HG03045 (cell line): ENCODE data around the gene CEP70.
"Not testable (repeated sequence)": the region's sequence is repeated elsewhere in the genome, so short reads cannot be mapped to it uniquely, and the experiment has no call there.

Experiments
- ATAC-seq: cut with Tn5 transposase; IDR thresholded peaks from one replicate; pipeline ENCODE4 v1.9.1; 2021; ENCODE audit warnings: mild to moderate bottlenecking, moderate library complexity; ENCODE audit not compliant: unreplicated experiment

Gene CEP70

DNA sequence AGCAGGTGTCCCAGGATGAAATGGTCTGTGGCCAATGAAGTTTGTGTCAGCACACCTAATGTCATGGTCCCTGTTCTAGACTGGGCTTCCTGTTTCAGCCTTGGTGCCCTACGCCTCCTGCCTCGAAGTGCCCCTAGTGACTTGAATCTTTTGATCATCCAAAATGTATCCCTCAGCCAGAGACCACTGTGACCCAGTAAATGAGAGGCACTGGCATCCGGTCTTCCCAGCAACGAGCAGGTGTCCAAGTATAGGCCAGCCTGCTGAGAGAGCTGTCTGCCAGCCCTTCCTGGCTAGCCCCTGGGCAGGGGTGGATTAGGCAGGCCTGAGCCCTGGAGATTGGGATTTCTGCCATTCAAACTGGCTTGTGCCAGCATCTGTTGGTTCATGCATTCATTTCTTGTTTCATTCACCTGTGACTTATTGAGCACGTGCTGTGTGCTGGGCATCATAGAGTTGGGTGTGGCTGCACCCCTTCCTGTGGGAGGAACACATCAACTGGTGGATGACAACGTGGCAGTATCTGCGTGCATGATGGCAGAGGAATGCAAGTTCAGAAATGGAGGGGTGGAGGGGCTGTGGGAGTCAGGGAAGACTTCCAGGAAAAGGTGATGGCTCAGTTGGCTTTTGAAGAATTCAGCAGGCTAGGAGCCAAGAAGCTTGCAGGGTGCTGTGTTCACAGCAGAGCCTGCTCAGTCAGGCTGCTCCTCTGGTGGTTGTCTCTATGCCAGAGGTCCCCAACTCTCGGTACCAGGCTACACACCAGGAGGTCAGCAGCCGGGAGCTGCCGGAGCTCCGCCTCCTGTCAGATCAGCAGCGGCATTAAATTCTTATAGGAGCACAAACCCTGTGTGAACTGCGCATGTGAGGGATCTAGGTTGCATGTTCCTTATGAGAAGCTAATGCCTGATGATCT is 138.0 kb downstream of the CEP70 start:
- no peak for ATAC-seq

- ATAC-seq, result not testable (repeated sequence)
Measured at GRCh38 chr3:138453940-138454339, 140.1 kb downstream of the CEP70 start.

DNA sequence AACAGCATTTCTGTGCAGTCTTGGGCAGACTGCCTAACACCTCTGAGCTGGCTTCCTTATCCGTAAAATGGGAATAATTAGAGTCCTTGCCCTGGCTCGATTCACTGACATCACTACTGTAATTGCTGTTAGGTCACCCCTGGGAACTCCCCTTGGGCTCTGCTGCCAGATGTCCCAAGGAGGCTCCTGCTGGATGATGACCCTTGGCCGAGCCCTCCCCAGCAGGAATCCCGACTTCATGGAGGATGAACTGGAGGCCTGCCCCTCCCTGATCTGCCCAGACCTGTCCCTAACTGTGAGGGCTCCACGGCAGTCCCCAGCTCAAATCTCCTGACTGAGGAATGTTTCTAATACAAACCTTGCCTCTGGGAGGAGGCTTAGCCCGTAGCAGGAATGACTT is 141.6 kb downstream of the CEP70 start:
- no peak for ATAC-seq

- ATAC-seq, result no peak
Measured at GRCh38 chr3:138451595-138452162, 142.4 kb downstream of the CEP70 start.

GRCh38 chr3:138450704-138451424 is 143.2 kb downstream of the CEP70 start:
- no peak for ATAC-seq

DNA sequence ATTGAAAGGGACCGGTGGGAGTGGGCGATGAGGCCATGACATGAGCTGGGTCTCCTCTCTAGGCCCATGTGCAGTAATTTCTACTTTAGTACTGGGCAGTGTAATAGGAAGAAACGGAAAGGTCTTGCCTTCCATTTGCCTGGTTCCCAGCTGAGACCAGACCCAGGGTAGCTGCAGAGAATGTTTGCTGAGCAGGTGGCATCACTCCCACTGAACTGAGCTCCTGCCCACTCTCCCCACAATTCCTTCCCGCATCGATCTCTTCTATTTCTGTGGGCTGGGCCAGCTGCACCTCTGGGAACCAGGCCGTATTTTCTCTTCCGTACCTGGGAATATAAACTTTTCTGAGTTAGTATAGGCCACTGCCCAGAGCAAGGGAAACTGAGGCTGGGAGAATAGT is 143.9 kb downstream of the CEP70 start:
- no peak for ATAC-seq

- ATAC-seq, result no peak
Measured at GRCh38 chr3:138449490-138449889, 144.6 kb downstream of the CEP70 start.

DNA sequence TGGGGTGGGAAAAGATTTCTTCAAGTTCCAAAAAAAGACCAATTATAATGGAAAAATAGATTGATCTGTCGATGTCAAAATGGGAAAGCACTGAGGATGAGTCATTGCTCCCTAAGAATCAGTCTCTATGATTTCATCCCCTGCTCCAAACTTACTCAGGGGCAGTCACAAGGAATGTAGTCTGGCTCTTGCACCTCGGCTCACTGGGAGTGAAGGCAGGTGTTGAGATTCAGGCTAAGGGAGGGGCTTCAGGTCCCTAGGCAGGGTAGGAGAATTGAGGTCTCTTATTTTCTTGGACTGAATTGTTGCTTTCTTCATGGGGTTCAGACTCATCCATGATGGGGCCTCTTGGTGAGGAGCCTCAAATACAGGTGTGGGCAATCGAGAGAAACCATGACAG is 145.4 kb downstream of the CEP70 start:
- no peak for ATAC-seq

- no peak for ATAC-seq
Measured at GRCh38 chr3:138445654-138446053, 148.4 kb downstream of the CEP70 start.

- no peak for ATAC-seq
Measured at GRCh38 chr3:138445236-138445635, 148.8 kb downstream of the CEP70 start.
